OCI-LY3 (cell line): Measurements from ENCODE around the gene DUSP5.

Experiments used
- EZH2phosphoT487 ChIP-seq: fragments of 200-600 bp; shearing (Covaris generic); IDR thresholded peaks from 2 replicates; pipeline ENCODE4 v1.6.1; 2018; ENCODE audit warnings: antibody characterized with exemption, mixed run types, low read depth
- TF ChIP-seq, protein P1 (sequence below): fragments of 200-600, 300-600 bp; sonication (generic); IDR thresholded peaks from 2 replicates; pipeline ENCODE4 v1.5.1; 2014; ENCODE audit warnings: antibody characterized with exemption, low read length, low read depth

DNA sequence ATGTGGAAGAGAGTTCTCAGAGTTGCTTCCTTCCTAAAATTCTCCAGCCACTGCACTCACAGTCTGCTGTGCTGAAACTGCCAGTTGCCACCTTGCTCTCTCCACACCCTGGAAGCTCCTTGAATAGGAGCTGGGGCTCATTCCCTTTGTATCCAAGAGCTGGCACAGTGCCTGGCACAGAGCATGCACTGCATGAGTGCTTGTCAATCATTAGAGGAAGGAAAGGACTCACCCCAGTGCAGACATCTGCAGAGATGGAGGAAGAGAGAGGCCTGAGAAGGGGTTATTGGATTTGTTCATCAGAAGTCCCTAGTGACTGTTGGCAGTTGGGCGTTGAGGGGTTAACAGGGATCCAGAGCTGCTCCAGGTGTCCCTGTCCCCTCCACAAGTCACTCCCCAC is 41.7 kb upstream of the DUSP5 start:
- TF ChIP-seq, protein P1, sequence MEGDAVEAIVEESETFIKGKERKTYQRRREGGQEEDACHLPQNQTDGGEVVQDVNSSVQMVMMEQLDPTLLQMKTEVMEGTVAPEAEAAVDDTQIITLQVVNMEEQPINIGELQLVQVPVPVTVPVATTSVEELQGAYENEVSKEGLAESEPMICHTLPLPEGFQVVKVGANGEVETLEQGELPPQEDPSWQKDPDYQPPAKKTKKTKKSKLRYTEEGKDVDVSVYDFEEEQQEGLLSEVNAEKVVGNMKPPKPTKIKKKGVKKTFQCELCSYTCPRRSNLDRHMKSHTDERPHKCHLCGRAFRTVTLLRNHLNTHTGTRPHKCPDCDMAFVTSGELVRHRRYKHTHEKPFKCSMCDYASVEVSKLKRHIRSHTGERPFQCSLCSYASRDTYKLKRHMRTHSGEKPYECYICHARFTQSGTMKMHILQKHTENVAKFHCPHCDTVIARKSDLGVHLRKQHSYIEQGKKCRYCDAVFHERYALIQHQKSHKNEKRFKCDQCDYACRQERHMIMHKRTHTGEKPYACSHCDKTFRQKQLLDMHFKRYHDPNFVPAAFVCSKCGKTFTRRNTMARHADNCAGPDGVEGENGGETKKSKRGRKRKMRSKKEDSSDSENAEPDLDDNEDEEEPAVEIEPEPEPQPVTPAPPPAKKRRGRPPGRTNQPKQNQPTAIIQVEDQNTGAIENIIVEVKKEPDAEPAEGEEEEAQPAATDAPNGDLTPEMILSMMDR, result no peak
- no peak for TF ChIP-seq EZH2phosphoT487
